ENCODE data around the gene PAGR1.
"Not testable (repeated sequence)": the region's sequence is repeated elsewhere in the genome, so short reads cannot be mapped to it uniquely, and the experiment has no call there.

PAGR1 gene

GRCh38 chr16:29775742-29776408 is 40.1 kb upstream of the PAGR1 start:
- TF ChIP-seq ZFX (IDR thresholded peaks at IDR 0.05; ENCODE audit: borderline replicate concordance), result no peak
- TF ChIP-seq CTCF (IDR thresholded peaks at IDR 0.05), result no peak
- no peak overlapping the region for H3K27ac ChIP-seq

- TF ChIP-seq CTCF (IDR thresholded peaks at IDR 0.05) (no peak), ZFX (IDR thresholded peaks at IDR 0.05; ENCODE audit: borderline replicate concordance) (no peak)
Observed at GRCh38 chr16:29777576-29778350, 38.2 kb upstream of the PAGR1 start, which contains the start of gene ZG16. ZG16 (plus strand) TSS chr16:29778256; CDS start chr16:29779267, 1,011 bp downstream.

GRCh38 chr16:29779474-29779873 is 36.5 kb upstream of the PAGR1 start:
- H3K27ac ChIP-seq, result no peak overlapping the region
- TF ChIP-seq CTCF (IDR thresholded peaks at IDR 0.05) (no peak), ZFX (IDR thresholded peaks at IDR 0.05; ENCODE audit: borderline replicate concordance) (no peak)

More at GRCh38 chr16:29777576-29778350, 38.2 kb upstream of the PAGR1 start, which contains the start of gene ZG16:
- H3K27ac ChIP-seq, result no peak within 1 kb of the TSS

- H3K27ac ChIP-seq, result peak overlapping the region; percentile 37
Observed at GRCh38 chr16:29783094-29783953, 32.6 kb upstream of the PAGR1 start.

- H3K27ac ChIP-seq, result peak overlapping the region; percentile 37; the same call in 1 of the 2 replicates
Observed at GRCh38 chr16:29784157-29784556, 31.8 kb upstream of the PAGR1 start.

GRCh38 chr16:29784901-29785500 is 31.0 kb upstream of the PAGR1 start:
- TF ChIP-seq CTCF (IDR thresholded peaks at IDR 0.05) (no peak), ZFX (IDR thresholded peaks at IDR 0.05; ENCODE audit: borderline replicate concordance) (no peak)
- H3K27ac ChIP-seq, result no peak overlapping the region

More at GRCh38 chr16:29784157-29784556, 31.8 kb upstream of the PAGR1 start:
- TF ChIP-seq CTCF (IDR thresholded peaks at IDR 0.05) (no peak), ZFX (IDR thresholded peaks at IDR 0.05; ENCODE audit: borderline replicate concordance) (no peak)

GRCh38 chr16:29787155-29787554 is 28.8 kb upstream of the PAGR1 start:
- H3K27ac ChIP-seq, result not testable (repeated sequence)

Measured in 22Rv1 (cell line).